Measurements from ENCODE around the gene CYP24A1. TPM values are rescaled to one million over a fixed set of nuclear protein-coding genes. Genes with fewer than 3 reads are reported as not detected.
A peak's percentile ranks its signal among the peaks of the same experiment; 100 is the strongest.

CYP24A1 gene
- total RNA-seq, 2 donors from 2014 or later, result not detected

DNA sequence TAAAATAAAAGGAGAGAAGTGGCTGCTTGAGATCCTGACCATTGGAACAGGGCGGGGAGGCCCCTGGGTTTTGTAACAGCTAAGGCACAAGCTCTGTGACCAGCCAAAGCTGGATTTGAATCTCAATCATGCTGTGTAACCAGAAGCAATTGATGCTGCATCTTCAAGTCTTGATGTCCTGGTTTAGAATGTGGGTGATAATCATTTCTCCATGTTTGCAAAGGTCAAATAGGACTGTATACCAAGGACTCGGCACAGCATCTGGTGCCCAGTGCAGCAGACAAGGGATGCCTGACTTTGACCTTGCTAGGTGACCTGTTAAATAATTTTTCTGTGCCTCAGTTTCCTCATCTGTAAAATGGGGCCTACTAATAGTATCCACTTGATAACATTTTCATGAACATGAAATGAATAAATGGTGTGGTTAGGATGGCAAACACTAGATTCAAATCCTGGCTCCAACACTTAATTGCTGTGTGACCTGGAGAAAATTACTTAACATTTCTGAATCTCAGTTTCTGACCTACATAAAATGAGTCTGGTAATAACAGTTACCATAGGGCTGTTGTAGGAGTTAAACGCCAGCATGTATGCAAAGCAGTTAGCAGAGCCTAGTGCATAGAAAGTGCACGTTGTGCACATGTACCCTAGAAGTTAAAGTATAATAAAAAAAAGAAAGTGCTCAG is 57.1 kb downstream of the CYP24A1 start:
- intact Hi-C loops (cut with DNase I), result no loop called here
- Histone ChIP-seq H3K4me1 (no peaks in the 10 kb centered on the region), H3K9me3 (no peaks in the 10 kb centered on the region), H3K36me3 (replicated peaks in 1 of 2; ENCODE audit: insufficient read depth in 1 of 2, low read depth in 2 of 2) (no peaks in the 10 kb centered on the region), H3K27me3 (no peaks in the 10 kb centered on the region), H3K27ac (no peak overlapping the region), H3K4me3 (no peak overlapping the region)
- ATAC-seq (no peak), DNase-seq (no peak)
- no peak for TF ChIP-seq POLR2A (IDR thresholded peaks at IDR 0.05)
- TF ChIP-seq, protein P1, sequence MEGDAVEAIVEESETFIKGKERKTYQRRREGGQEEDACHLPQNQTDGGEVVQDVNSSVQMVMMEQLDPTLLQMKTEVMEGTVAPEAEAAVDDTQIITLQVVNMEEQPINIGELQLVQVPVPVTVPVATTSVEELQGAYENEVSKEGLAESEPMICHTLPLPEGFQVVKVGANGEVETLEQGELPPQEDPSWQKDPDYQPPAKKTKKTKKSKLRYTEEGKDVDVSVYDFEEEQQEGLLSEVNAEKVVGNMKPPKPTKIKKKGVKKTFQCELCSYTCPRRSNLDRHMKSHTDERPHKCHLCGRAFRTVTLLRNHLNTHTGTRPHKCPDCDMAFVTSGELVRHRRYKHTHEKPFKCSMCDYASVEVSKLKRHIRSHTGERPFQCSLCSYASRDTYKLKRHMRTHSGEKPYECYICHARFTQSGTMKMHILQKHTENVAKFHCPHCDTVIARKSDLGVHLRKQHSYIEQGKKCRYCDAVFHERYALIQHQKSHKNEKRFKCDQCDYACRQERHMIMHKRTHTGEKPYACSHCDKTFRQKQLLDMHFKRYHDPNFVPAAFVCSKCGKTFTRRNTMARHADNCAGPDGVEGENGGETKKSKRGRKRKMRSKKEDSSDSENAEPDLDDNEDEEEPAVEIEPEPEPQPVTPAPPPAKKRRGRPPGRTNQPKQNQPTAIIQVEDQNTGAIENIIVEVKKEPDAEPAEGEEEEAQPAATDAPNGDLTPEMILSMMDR (IDR thresholded peaks at IDR 0.05), result no peak
- 75 to 86% methylated on average over 4 of the region's 4 CpGs for WGBS, 2 donors

DNA sequence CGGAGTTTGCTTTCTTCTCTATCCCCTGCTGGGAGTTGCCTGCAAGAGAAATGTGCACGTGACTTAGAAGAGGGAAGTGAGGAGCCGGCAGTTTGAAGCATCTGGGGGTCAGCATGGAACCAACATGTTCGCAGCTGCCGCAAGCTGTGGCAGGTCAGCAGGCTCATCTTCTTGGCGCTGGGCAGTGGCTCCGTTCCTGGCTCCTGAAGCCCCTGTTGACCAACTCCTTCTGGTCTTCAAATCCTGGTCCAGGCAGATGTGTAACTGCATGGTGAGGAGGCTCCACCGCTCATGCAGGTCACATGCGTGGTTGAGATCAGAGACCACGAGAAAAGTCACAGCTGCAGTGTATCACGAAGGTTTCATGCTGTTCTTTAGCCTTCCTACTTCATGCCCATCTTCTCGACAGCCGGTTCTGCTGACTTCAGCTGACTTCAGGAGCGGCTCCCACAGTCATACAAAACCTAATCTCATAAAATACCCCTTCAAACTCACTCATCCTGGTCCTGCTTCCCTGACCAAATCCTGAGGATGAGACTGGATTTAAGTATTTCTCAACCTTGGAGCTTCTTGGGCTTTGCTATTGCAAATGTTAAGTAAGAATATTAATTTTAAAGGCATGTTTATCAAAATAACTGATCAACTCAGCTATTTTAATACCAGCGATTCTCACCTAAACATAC is 58.5 kb downstream of the CYP24A1 start:
- Histone ChIP-seq H3K27me3 (no peaks in the 10 kb centered on the region), H3K36me3 (replicated peaks in 1 of 2; ENCODE audit: insufficient read depth in 1 of 2, low read depth in 2 of 2) (no peaks in the 10 kb centered on the region), H3K4me3 (no peak overlapping the region), H3K4me1 (no peaks in the 10 kb centered on the region), H3K27ac (no peak overlapping the region), H3K9me3 (no peaks in the 10 kb centered on the region)
- TF ChIP-seq, protein P1 (IDR thresholded peaks at IDR 0.05), result no peak
- no peak for TF ChIP-seq POLR2A (IDR thresholded peaks at IDR 0.05)
- WGBS, 2 donors, result 56 to 77% methylated on average over 14 to 15 of the region's 15 CpGs
- ATAC-seq (no peak), DNase-seq (peak in 1 of 4 donors; percentile 9)
- intact Hi-C loops (cut with DNase I), result no loop called here

DNA sequence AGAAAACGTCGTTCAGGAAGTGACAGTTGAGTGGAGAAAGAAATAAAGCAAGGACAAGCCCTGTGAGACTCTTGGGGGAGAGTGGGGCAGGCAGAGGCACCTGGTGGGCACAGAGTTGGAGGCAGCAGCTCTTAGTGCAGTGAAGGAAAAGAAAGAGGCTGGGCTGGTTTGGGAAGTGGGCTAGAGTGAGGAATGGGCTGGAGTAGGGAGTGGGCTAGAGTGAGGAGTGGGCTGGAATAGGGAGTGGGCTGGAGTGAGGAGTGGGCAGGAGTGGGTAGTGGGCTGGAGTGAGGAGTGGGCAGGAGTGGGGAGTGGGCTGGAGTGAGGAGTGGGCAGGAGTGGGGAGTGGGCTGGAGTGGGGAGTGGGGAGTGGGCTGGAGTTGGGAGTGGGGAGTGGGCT is 59.7 kb downstream of the CYP24A1 start:
- Histone ChIP-seq H3K27ac (no peak overlapping the region), H3K4me3 (no peak overlapping the region), H3K9me3 (no peaks in the 10 kb centered on the region), H3K4me1 (no peaks in the 10 kb centered on the region), H3K27me3 (no peaks in the 10 kb centered on the region), H3K36me3 (replicated peaks in 1 of 2; ENCODE audit: insufficient read depth in 1 of 2, low read depth in 2 of 2) (no peaks in the 10 kb centered on the region)
- 48 to 71% methylated on average over 2 of the region's 2 CpGs for WGBS, 2 donors
- TF ChIP-seq POLR2A (IDR thresholded peaks at IDR 0.05), result no peak
- TF ChIP-seq, protein P1 (IDR thresholded peaks at IDR 0.05), result no peak
- intact Hi-C loops (cut with DNase I), result no loop called here
- DNase-seq (no peak), ATAC-seq (no peak)

DNA sequence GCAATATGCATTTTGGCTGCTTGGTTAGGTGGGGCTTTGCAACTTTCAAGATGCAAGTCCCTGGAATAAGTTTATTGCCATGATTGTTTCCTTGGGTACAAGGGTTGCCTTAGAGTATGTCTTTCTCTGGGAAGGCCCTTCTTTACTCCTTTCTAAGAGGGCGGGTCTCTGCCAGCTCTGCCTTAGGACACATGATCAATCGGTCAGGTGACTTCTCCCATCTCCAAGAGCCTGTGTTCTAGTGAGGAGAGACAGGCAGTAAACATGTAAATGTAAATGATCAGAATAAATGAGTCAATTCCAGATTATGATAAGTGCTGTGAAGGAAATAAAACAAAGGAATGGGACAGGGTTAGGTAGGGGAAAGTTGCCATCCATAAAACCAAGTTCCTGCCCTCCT is 60.2 kb downstream of the CYP24A1 start:
- ATAC-seq, result no peak
- Histone ChIP-seq H3K27me3 (no peaks in the 10 kb centered on the region), H3K4me1 (no peaks in the 10 kb centered on the region), H3K27ac (no peak overlapping the region), H3K9me3 (no peaks in the 10 kb centered on the region), H3K4me3 (no peak overlapping the region), H3K36me3 (replicated peaks in 1 of 2; ENCODE audit: insufficient read depth in 1 of 2, low read depth in 2 of 2) (no peaks in the 10 kb centered on the region)
- intact Hi-C loops (cut with DNase I), result no loop called here
- DNase-seq, result no peak
- TF ChIP-seq, protein P1 (IDR thresholded peaks at IDR 0.05), result no peak
- TF ChIP-seq POLR2A (IDR thresholded peaks at IDR 0.05), result no peak
- 66 to 79% methylated on average over 2 of the region's 2 CpGs for WGBS, 2 donors
